ENCODE results near the gene RPP30.
A peak's percentile ranks its signal among the peaks of the same experiment; 100 is the strongest.

Gene RPP30

DNA sequence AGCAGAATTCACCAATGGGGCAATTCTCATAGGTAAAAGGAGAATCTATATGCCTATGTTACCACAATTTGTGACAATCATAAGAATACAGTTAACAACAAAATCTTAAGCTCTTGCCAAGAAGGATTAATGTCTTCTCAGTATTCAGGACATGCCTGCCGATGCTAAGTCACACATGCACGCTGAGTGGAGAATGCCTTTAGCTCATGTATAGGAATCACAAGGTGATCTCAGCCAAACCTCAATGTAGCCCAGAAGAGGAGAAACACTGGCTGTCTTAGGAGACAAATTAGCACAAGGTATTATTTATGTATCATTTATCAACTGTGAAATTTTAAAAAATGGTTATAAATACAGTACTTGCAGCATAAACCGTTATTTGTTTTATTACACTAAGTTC lies 16.6 kb upstream of the RPP30 start:
- H3K4me1 ChIP-seq (ENCODE audit: low read length): no peaks in the 10 kb centered on the region
- no peaks in the 10 kb centered on the region for H3K27me3 ChIP-seq (replicated peaks; ENCODE audit: insufficient read depth, low read length)
- H3K36me3 ChIP-seq (replicated peaks; ENCODE audit: insufficient read depth, low read length): no peaks in the 10 kb centered on the region
- no peak overlapping the region for H2AFZ ChIP-seq (ENCODE audit: low read length)
- H3K79me2 ChIP-seq (ENCODE audit: low read length): no peaks in the 10 kb centered on the region
- no peaks in the 10 kb centered on the region for H4K20me1 ChIP-seq (ENCODE audit: insufficient read depth, low read length)
- H3K4me3 ChIP-seq (ENCODE audit: low read length): no peak overlapping the region
- H3K9ac ChIP-seq (ENCODE audit: low read length): no peak overlapping the region
- TF ChIP-seq EZH2 (optimal IDR thresholded peaks at IDR 0.05; ENCODE audit: low read depth, low read length) (no peak), EZH2phosphoT487 (IDR thresholded peaks at IDR 0.05; ENCODE audit: low read length) (no peak)
- TF ChIP-seq, protein P1, sequence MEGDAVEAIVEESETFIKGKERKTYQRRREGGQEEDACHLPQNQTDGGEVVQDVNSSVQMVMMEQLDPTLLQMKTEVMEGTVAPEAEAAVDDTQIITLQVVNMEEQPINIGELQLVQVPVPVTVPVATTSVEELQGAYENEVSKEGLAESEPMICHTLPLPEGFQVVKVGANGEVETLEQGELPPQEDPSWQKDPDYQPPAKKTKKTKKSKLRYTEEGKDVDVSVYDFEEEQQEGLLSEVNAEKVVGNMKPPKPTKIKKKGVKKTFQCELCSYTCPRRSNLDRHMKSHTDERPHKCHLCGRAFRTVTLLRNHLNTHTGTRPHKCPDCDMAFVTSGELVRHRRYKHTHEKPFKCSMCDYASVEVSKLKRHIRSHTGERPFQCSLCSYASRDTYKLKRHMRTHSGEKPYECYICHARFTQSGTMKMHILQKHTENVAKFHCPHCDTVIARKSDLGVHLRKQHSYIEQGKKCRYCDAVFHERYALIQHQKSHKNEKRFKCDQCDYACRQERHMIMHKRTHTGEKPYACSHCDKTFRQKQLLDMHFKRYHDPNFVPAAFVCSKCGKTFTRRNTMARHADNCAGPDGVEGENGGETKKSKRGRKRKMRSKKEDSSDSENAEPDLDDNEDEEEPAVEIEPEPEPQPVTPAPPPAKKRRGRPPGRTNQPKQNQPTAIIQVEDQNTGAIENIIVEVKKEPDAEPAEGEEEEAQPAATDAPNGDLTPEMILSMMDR (IDR thresholded peaks at IDR 0.05; ENCODE audit: low read length): no peak
- H3K9me2 ChIP-seq (replicated peaks; ENCODE audit: insufficient read depth, low read length): no peaks in the 10 kb centered on the region
- no peaks in the 10 kb centered on the region for H3K9me3 ChIP-seq (replicated peaks; ENCODE audit: insufficient read depth, low read length)
- no peak for DNase-seq
- no peak overlapping the region for H3K27ac ChIP-seq (ENCODE audit: low read length)
- H3K4me2 ChIP-seq (ENCODE audit: low read depth, low read length): no peak overlapping the region
- H3F3A ChIP-seq (ENCODE audit: insufficient read depth, low read length): no peaks in the 10 kb centered on the region

DNA sequence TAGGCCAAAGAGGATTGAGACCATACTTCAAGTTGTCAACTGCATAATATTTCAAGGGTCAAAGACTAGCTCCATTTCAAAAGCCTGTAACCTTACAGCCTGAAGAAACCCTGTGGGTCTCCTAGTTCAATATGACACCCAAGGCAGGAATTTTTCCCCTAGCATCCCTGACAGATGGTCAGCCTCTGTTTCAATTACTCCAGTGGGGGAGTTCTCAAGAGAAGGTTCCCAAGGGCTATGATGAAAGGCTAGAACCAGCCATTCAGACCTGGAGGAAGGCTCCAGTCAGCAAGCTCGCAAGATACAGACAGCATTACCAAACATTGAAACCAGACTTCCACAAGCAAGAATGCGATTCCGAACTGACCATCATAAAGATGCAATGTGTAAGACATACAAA lies 15.5 kb upstream of the RPP30 start:
- H3K27ac ChIP-seq (ENCODE audit: low read length): no peak overlapping the region
- no peak overlapping the region for H2AFZ ChIP-seq (ENCODE audit: low read length)
- H3F3A ChIP-seq (ENCODE audit: insufficient read depth, low read length): no peaks in the 10 kb centered on the region
- H3K9ac ChIP-seq (ENCODE audit: low read length): no peak overlapping the region
- peaks cover 8% of the 10 kb centered on the region for H3K4me1 ChIP-seq (ENCODE audit: low read length)
- no peaks in the 10 kb centered on the region for H3K9me2 ChIP-seq (replicated peaks; ENCODE audit: insufficient read depth, low read length)
- H3K36me3 ChIP-seq (replicated peaks; ENCODE audit: insufficient read depth, low read length): no peaks in the 10 kb centered on the region
- TF ChIP-seq, protein P1 (IDR thresholded peaks at IDR 0.05; ENCODE audit: low read length): no peak
- TF ChIP-seq EZH2 (optimal IDR thresholded peaks at IDR 0.05; ENCODE audit: low read depth, low read length) (no peak), EZH2phosphoT487 (IDR thresholded peaks at IDR 0.05; ENCODE audit: low read length) (no peak)
- no peak overlapping the region for H3K4me3 ChIP-seq (ENCODE audit: low read length)
- no peaks in the 10 kb centered on the region for H3K27me3 ChIP-seq (replicated peaks; ENCODE audit: insufficient read depth, low read length)
- H3K9me3 ChIP-seq (replicated peaks; ENCODE audit: insufficient read depth, low read length): no peaks in the 10 kb centered on the region
- DNase-seq: no peak
- no peak overlapping the region for H3K4me2 ChIP-seq (ENCODE audit: low read depth, low read length)
- H4K20me1 ChIP-seq (ENCODE audit: insufficient read depth, low read length): no peaks in the 10 kb centered on the region
- H3K79me2 ChIP-seq (ENCODE audit: low read length): no peaks in the 10 kb centered on the region

DNA sequence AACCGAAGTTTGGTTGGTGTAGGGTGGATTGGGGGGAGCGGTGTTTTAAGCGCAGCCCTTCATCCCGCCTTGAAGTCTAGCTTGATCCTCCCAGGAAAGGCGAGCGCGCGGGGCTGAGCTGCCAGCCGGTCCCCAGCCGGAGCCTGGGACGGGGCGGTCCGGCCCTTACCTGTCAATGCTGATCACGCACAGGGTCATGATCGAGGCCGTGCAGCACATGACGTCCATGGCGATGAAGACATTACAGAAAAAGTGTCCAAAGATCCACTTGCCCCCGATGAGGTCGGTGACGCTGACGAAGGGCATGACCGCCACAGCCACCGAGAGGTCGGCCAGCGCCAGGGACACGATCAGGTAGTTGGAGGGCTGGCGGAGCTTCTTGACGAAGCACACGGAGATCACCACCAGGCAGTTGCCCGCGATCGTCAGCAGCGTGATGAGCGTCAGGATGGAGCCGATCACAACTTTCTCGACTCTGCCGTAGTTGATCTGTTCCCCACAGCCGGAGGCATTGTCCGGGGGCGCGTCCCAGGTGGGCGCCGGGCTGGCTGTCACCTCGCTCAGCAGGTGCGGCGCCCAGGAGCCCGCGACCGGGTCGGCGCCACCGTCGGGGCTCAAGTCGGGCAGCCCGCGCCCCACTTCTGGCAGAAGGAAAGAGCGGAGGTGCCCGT lies 14.7 kb upstream of the RPP30 start:
- Histone ChIP-seq H3K9me2 (replicated peaks; ENCODE audit: insufficient read depth, low read length) (no peaks in the 10 kb centered on the region), H3K4me1 (ENCODE audit: low read length) (peaks cover 8% of the 10 kb centered on the region), H3K27ac (ENCODE audit: low read length) (no peak overlapping the region), H2AFZ (ENCODE audit: low read length) (peak overlapping the region; percentile 64), H3K9me3 (replicated peaks; ENCODE audit: insufficient read depth, low read length) (no peaks in the 10 kb centered on the region), H3K4me2 (ENCODE audit: low read depth, low read length) (peak overlapping the region; percentile 81; the same call in 1 of the 2 replicates), H4K20me1 (ENCODE audit: insufficient read depth, low read length) (no peaks in the 10 kb centered on the region), H3K4me3 (ENCODE audit: low read length) (peak overlapping the region; percentile 55), H3K36me3 (replicated peaks; ENCODE audit: insufficient read depth, low read length) (no peaks in the 10 kb centered on the region), H3F3A (ENCODE audit: insufficient read depth, low read length) (no peaks in the 10 kb centered on the region), H3K79me2 (ENCODE audit: low read length) (no peaks in the 10 kb centered on the region), H3K9ac (ENCODE audit: low read length) (no peak overlapping the region), H3K27me3 (replicated peaks; ENCODE audit: insufficient read depth, low read length) (no peaks in the 10 kb centered on the region)
- DNase-seq: no peak
- TF ChIP-seq EZH2 (optimal IDR thresholded peaks at IDR 0.05; ENCODE audit: low read depth, low read length) (no peak), EZH2phosphoT487 (IDR thresholded peaks at IDR 0.05; ENCODE audit: low read length) (no peak)
- TF ChIP-seq, protein P1 (IDR thresholded peaks at IDR 0.05; ENCODE audit: low read length): no peak
